GM23338 (cell line): ENCODE measurements around the gene JAGN1. TPM values are rescaled to one million over a fixed set of nuclear protein-coding genes. Genes with fewer than 3 reads are reported as not detected.
A peak's percentile ranks its signal among the peaks of the same experiment; 100 is the strongest.

Experiments
- ATAC-seq: fragments of 200-7000 bp; cut with Tn5 transposase; 3 replicates; pipeline ENCODE4 v1.9.1; 2020
- DNase-seq: peaks from one replicate; pipeline ENCODE4 v3.0.0-alpha.2; 2015; ENCODE audit warnings: low spot score
- H2AFZ ChIP-seq: fragments of 200-600 bp; sonication (generic); 2 replicates; pipeline ENCODE4 v1.8.0; 2016; ENCODE audit warnings: antibody characterized with exemption, mild to moderate bottlenecking, moderate library complexity
- H3F3A ChIP-seq: fragments of 200-600 bp; sonication (generic); replicated peaks from 2 replicates; pipeline ENCODE4 v1.8.0; 2017; ENCODE audit warnings: antibody characterized with exemption, mixed run types, low read depth
- H3K27ac ChIP-seq: fragments of 200-600 bp; sonication (generic); 2 replicates; pipeline ENCODE4 v1.6.1; 2016; ENCODE audit warnings: low read depth
- H3K27me3 ChIP-seq: fragments of 200-600 bp; sonication (generic); 2 replicates; pipeline ENCODE4 v1.8.0; 2016; ENCODE audit warnings: mild to moderate bottlenecking, mixed run types, moderate library complexity; ENCODE audit not compliant: insufficient read depth
- H3K36me3 ChIP-seq: fragments of 200-600 bp; sonication (generic); 2 replicates; pipeline ENCODE4 v1.8.0; 2016; ENCODE audit warnings: mild to moderate bottlenecking; ENCODE audit not compliant: insufficient read depth
- H3K4me1 ChIP-seq: fragments of 200-600 bp; sonication (generic); 2 replicates; pipeline ENCODE4 v1.8.0; 2016; ENCODE audit warnings: mild to moderate bottlenecking, moderate library complexity; ENCODE audit not compliant: insufficient read depth
- H3K4me2 ChIP-seq: fragments of 200-600 bp; sonication (generic); 2 replicates; pipeline ENCODE4 v1.7.1; 2017; ENCODE audit warnings: mixed run types
- H3K4me3 ChIP-seq: fragments of 200-600 bp; sonication (generic); 2 replicates; pipeline ENCODE4 v1.6.1; 2016; ENCODE audit warnings: mixed run types
- H3K79me2 ChIP-seq: fragments of 200-600 bp; sonication (generic); replicated peaks from 2 replicates; pipeline ENCODE4 v1.8.0; 2017; ENCODE audit warnings: mild to moderate bottlenecking; ENCODE audit not compliant: insufficient read depth
- H3K9me2 ChIP-seq: fragments of 200-600 bp; sonication (generic); 2 replicates; pipeline ENCODE4 v1.8.0; 2017; ENCODE audit not compliant: insufficient read depth
- H4K20me1 ChIP-seq: fragments of 200-600 bp; sonication (generic); replicated peaks from 2 replicates; pipeline ENCODE4 v1.8.0; 2017; ENCODE audit warnings: mild to moderate bottlenecking; ENCODE audit not compliant: insufficient read depth
- H3K27ac Mint-ChIP-seq: 2 replicates; pipeline ENCODE4 v1.8.0; 2020; ENCODE audit warnings: inconsistent platforms, mild to moderate bottlenecking, moderate library complexity, mixed read lengths
- H3K27me3 Mint-ChIP-seq: 3 replicates; pipeline ENCODE4 v1.8.0; 2022; ENCODE audit warnings: low read depth, mild to moderate bottlenecking, moderate library complexity, mixed read lengths, inconsistent platforms; ENCODE audit not compliant: insufficient read depth, poor library complexity
- H3K36me3 Mint-ChIP-seq: 3 replicates; pipeline ENCODE4 v1.8.0; 2021; ENCODE audit warnings: low read depth, mild to moderate bottlenecking, inconsistent platforms, moderate library complexity, mixed read lengths
- H3K4me1 Mint-ChIP-seq: 3 replicates; pipeline ENCODE4 v1.8.0; 2020; ENCODE audit warnings: mild to moderate bottlenecking, inconsistent platforms, mixed read lengths
- H3K4me3 Mint-ChIP-seq: 3 replicates; pipeline ENCODE4 v1.8.0; 2021; ENCODE audit warnings: moderate library complexity, mild to moderate bottlenecking, inconsistent platforms, mixed read lengths
- H3K9me3 Mint-ChIP-seq: 3 replicates; pipeline ENCODE4 v1.8.0; 2020; ENCODE audit warnings: moderate library complexity, mild to moderate bottlenecking, inconsistent platforms, mixed read lengths
- CREB1 ChIP-seq: fragments of 250-450 bp; sonication (Bioruptor Pico); IDR thresholded peaks from 2 replicates; pipeline ENCODE4 v1.5.0; 2020; ENCODE audit warnings: low read depth, mild to moderate bottlenecking, moderate library complexity
- EZH2phosphoT487 ChIP-seq: fragments of 200-600 bp; sonication (generic); IDR thresholded peaks from one replicate; pipeline ENCODE4 v1.8.1; 2018; ENCODE audit warnings: antibody characterized with exemption; ENCODE audit not compliant: unreplicated experiment
- POLR2AphosphoS5 ChIP-seq: IDR thresholded peaks from 2 replicates; pipeline ENCODE4 v1.6.1; 2016; ENCODE audit warnings: antibody characterized with exemption, low read depth
- ZNF114 ChIP-seq: fragments of 250-450 bp; sonication (Bioruptor Pico); IDR thresholded peaks from 2 replicates; pipeline ENCODE4 v1.5.0; 2020; ENCODE audit warnings: mild to moderate bottlenecking, moderate library complexity
- ZNF462 ChIP-seq: fragments of 250-450 bp; sonication (Bioruptor Pico); IDR thresholded peaks from 2 replicates; pipeline ENCODE4 v1.5.0; 2020; ENCODE audit warnings: mild to moderate bottlenecking, moderate library complexity
- polyA plus RNA-seq: library from polyadenylated mRNA; unstranded; fragments of >200 nt; fragmentation: Nextera tagmentation; extraction: Ambion mirVana; gene quantifications from 2 replicates; pipeline ENCODE4 v1.2.1, GENCODE V29; 2016
- total RNA-seq: library from RNA; depleted of rRNA; stranded (reverse); fragments of >200 nt; shearing (Covaris generic); gene quantifications from 2 replicates; pipeline ENCODE4 v1.2.3, GENCODE V29; 2014

The JAGN1 gene
- total and polyA plus RNA-seq, 2 experiments from 2014 or later = 22.5 to 32.0 TPM

GRCh38 chr3:9843715-9844438, 46.5 kb upstream of the JAGN1 start, which contains the start of gene RPUSD3:
TSS of gene RPUSD3 (minus strand) at chr3:9844008. CDS start at chr3:9843990, 18 bp downstream.
- peak within 1 kb of the TSS; percentile 86 for H3K27ac ChIP-seq
- H3K27ac Mint-ChIP-seq = peak within 1 kb of the TSS; percentile 94
- H2AFZ ChIP-seq = peak within 1 kb of the TSS; percentile 93

More at GRCh38 chr3:9843715-9844438, 46.5 kb upstream of the JAGN1 start, which contains the start of gene RPUSD3:
- Histone ChIP-seq H3K4me1 (peaks cover 10% of the 10 kb centered on the region; the same call in 1 of the 2 replicates), H3K36me3 (0 out of 2 replicates have a peak, but pooled peaks cover 4% of the 10 kb centered on the region), H3K4me3 (peak within 1 kb of the TSS; percentile 80), H3K9me2 (no peaks in the 10 kb centered on the region), H4K20me1 (peaks cover 6% of the 10 kb centered on the region; the same call in 1 of the 2 replicates), H3K4me2 (peak within 1 kb of the TSS; percentile 93), H3K79me2 (peaks cover 6% of the 10 kb centered on the region), H3F3A (peaks cover 16% of the 10 kb centered on the region; the same call in 1 of the 2 replicates), H3K27me3 (no peaks in the 10 kb centered on the region)
- Mint-ChIP-seq H3K4me1 (peaks cover 4% of the 10 kb centered on the region), H3K27me3 (peaks cover 15% of the 10 kb centered on the region), H3K4me3 (peak within 1 kb of the TSS; percentile 97), H3K9me3 (no peaks in the 10 kb centered on the region; the same call in 2 of the 3 replicates), H3K36me3 (peaks cover 32% of the 10 kb centered on the region)
- DNase-seq (peak; percentile 98), ATAC-seq (peak; percentile 96)
- TF ChIP-seq CREB1 (peak; percentile 53; the same call in 1 of the 2 replicates), POLR2AphosphoS5 (peak; percentile 94), ZNF114 (no peak), ZNF462 (CRISPR knock-in tag) (no peak), EZH2phosphoT487 (no peak)
